ENCODE data around the gene PSMB3. TPM values are rescaled to one million over a fixed set of nuclear protein-coding genes. Genes with fewer than 3 reads are reported as not detected.
"Not testable (repeated sequence)": the region's sequence is repeated elsewhere in the genome, so short reads cannot be mapped to it uniquely, and the experiment has no call there.

The PSMB3 gene
- total RNA-seq, 1 donor from 2014 or later = 284 TPM

- intact Hi-C loops (cut with micrococcal nuclease) = no loop called here
These were observed 37.2 kb upstream of the PSMB3 start for GRCh38 chr17:38715216-38715943.

GRCh38 chr17:38716368-38717005, 36.1 kb upstream of the PSMB3 start:
- intact Hi-C loops (cut with micrococcal nuclease) = no loop called here

- intact Hi-C loops (cut with micrococcal nuclease) = no loop called here
These were observed 35.3 kb upstream of the PSMB3 start for GRCh38 chr17:38717139-38717745.

GRCh38 chr17:38719289-38719942, 33.1 kb upstream of the PSMB3 start:
- intact Hi-C loops (cut with micrococcal nuclease) = no loop called here

- intact Hi-C loops (cut with micrococcal nuclease) = no loop called here
These were observed 32.4 kb upstream of the PSMB3 start for GRCh38 chr17:38719943-38720641.

GRCh38 chr17:38720941-38721340, 31.6 kb upstream of the PSMB3 start:
- intact Hi-C loops (cut with micrococcal nuclease) = no loop called here

GRCh38 chr17:38721802-38722201, 30.7 kb upstream of the PSMB3 start:
- intact Hi-C loops (cut with micrococcal nuclease) = no loop called here

- intact Hi-C loops (cut with micrococcal nuclease) = no loop called here
These were observed 28.1 kb upstream of the PSMB3 start for GRCh38 chr17:38724337-38724988.

GRCh38 chr17:38725066-38725465, 27.5 kb upstream of the PSMB3 start:
- intact Hi-C loops (cut with micrococcal nuclease) = no loop called here

GRCh38 chr17:38726145-38726544, 26.4 kb upstream of the PSMB3 start:
- intact Hi-C loops (cut with micrococcal nuclease) = not testable (repeated sequence)

GRCh38 chr17:38727736-38728135, 24.8 kb upstream of the PSMB3 start:
- intact Hi-C loops (cut with micrococcal nuclease) = loop anchor here (1.0 to 2.0 kb wide), 3 partner anchors 21 to 25 kb away; partner anchors contain the start of gene PSMB3

GRCh38 chr17:38728290-38728831, 24.2 kb upstream of the PSMB3 start:
- intact Hi-C loops (cut with micrococcal nuclease) = loop anchor here (1.0 to 2.0 kb wide), 3 partner anchors 22 to 26 kb away; partner anchors contain the start of gene PSMB3

GRCh38 chr17:38729368-38729885, 23.1 kb upstream of the PSMB3 start:
- intact Hi-C loops (cut with micrococcal nuclease) = loop anchor here (2.0 kb wide), 1 partner anchor 23 kb away; the partner anchor contains the start of gene PSMB3

- intact Hi-C loops (cut with micrococcal nuclease) = loop anchor here (2.0 to 10.0 kb wide), 2 partner anchors 23 to 175 kb away; partner anchors contain the start of gene PSMB3
These were observed 22.5 kb upstream of the PSMB3 start, which contains the start of gene CISD3 for GRCh38 chr17:38729886-38730525. Gene CISD3 (plus strand): TSS chr17:38730341. CDS start chr17:38730359, 18 bp downstream.

GRCh38 chr17:38730526-38731379, 21.8 kb upstream of the PSMB3 start:
- intact Hi-C loops (cut with micrococcal nuclease) = loop anchor here (10.0 kb wide), 1 partner anchor 176 kb away; no protein-coding TSS in a partner anchor

GRCh38 chr17:38731526-38732294, 20.8 kb upstream of the PSMB3 start:
- intact Hi-C loops (cut with micrococcal nuclease) = loop anchor here (10.0 kb wide), 1 partner anchor 177 kb away; no protein-coding TSS in a partner anchor

Measured in T-helper 2 cell treated with Interferon-gamma antibody and Interleukin-4, amounts not matched to agents 100 ng/mL and 5 ng/mL, for 36 hours (primary cell).